SK-N-SH treated with all-trans-retinoic acid at 6 μM for 48 hours (cell line): ENCODE measurements around the gene PDGFC.

Source experiments
- ARNTL ChIP-seq: fragments of 450-650 bp; formaldehyde crosslinking; IDR thresholded peaks from 2 replicates; pipeline ENCODE4 v1.5.0; 2020; ENCODE audit warnings: low read depth, mild to moderate bottlenecking, moderate library complexity, borderline replicate concordance
- ISL1 ChIP-seq: fragments of 250-450 bp; sonication (Bioruptor Pico); IDR thresholded peaks from 2 replicates; pipeline ENCODE4 v2.1.2; 2022; ENCODE audit warnings: mild to moderate bottlenecking, moderate library complexity
- SNAI2 ChIP-seq: fragments of 250-450 bp; sonication (Bioruptor Pico); IDR thresholded peaks from 2 replicates; pipeline ENCODE4 v1.5.0; 2020; ENCODE audit warnings: mild to moderate bottlenecking, moderate library complexity
- TOX ChIP-seq: fragments of 250-450 bp; sonication (Bioruptor Pico); IDR thresholded peaks from 2 replicates; pipeline ENCODE4 v1.8.0; 2021; ENCODE audit warnings: mild to moderate bottlenecking, moderate library complexity, borderline replicate concordance
- ZC3H10 ChIP-seq: fragments of 250-450 bp; sonication (Bioruptor Pico); IDR thresholded peaks from 2 replicates; pipeline ENCODE4 v1.5.1; 2021; ENCODE audit warnings: mild to moderate bottlenecking, moderate library complexity
- ZFP3 ChIP-seq: fragments of 250-450 bp; sonication (Bioruptor Pico); IDR thresholded peaks from 2 replicates; pipeline ENCODE4 v1.5.0; 2020; ENCODE audit warnings: mild to moderate bottlenecking, moderate library complexity
- ZFP30 ChIP-seq: fragments of 450-650 bp; formaldehyde crosslinking; IDR thresholded peaks from 2 replicates; pipeline ENCODE4 v1.5.0; 2022; ENCODE audit warnings: mild to moderate bottlenecking, moderate library complexity
- TF ChIP-seq, protein P1 (sequence below): fragments of 250-450 bp; sonication (Bioruptor Pico); IDR thresholded peaks from 2 replicates; pipeline ENCODE4 v1.5.0; 2020; ENCODE audit warnings: mild to moderate bottlenecking, moderate library complexity
- TF ChIP-seq, protein P2 (sequence below): fragments of 250-450 bp; sonication (Bioruptor Pico); IDR thresholded peaks from 2 replicates; pipeline ENCODE4 v1.5.1; 2020; ENCODE audit warnings: low read depth, mild to moderate bottlenecking, moderate library complexity

DNA sequence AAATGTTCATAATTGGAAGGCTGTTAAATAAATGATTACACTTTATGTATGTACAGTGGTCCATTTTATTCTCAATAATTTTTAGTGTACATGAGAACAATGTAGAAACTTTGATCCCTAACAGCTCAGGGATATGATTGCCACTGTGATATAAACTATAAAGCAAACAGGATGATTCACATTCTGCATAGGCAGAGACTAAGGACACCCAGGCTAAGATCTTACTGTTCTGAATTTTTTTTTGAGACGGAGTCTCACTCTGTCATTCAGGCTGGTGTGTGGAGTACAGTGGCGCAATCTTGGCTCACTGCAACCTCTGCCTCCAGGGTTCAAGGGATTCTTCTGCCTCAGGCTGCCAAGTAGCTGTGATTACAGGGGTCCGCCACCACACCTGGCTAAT is 186.6 kb downstream of the PDGFC start:
- TF ChIP-seq, protein P1, sequence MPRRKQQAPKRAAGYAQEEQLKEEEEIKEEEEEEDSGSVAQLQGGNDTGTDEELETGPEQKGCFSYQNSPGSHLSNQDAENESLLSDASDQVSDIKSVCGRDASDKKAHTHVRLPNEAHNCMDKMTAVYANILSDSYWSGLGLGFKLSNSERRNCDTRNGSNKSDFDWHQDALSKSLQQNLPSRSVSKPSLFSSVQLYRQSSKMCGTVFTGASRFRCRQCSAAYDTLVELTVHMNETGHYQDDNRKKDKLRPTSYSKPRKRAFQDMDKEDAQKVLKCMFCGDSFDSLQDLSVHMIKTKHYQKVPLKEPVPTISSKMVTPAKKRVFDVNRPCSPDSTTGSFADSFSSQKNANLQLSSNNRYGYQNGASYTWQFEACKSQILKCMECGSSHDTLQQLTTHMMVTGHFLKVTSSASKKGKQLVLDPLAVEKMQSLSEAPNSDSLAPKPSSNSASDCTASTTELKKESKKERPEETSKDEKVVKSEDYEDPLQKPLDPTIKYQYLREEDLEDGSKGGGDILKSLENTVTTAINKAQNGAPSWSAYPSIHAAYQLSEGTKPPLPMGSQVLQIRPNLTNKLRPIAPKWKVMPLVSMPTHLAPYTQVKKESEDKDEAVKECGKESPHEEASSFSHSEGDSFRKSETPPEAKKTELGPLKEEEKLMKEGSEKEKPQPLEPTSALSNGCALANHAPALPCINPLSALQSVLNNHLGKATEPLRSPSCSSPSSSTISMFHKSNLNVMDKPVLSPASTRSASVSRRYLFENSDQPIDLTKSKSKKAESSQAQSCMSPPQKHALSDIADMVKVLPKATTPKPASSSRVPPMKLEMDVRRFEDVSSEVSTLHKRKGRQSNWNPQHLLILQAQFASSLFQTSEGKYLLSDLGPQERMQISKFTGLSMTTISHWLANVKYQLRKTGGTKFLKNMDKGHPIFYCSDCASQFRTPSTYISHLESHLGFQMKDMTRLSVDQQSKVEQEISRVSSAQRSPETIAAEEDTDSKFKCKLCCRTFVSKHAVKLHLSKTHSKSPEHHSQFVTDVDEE (CRISPR knock-in tag): no peak
- no peak for TF ChIP-seq ZFP30 (CRISPR knock-in tag)
- no peak for TF ChIP-seq SNAI2 (CRISPR knock-in tag)
- no peak for TF ChIP-seq ISL1 (CRISPR knock-in tag)
- no peak for TF ChIP-seq ZC3H10 (CRISPR knock-in tag)
- no peak for TF ChIP-seq ZFP3 (CRISPR knock-in tag)
- TF ChIP-seq, protein P2, sequence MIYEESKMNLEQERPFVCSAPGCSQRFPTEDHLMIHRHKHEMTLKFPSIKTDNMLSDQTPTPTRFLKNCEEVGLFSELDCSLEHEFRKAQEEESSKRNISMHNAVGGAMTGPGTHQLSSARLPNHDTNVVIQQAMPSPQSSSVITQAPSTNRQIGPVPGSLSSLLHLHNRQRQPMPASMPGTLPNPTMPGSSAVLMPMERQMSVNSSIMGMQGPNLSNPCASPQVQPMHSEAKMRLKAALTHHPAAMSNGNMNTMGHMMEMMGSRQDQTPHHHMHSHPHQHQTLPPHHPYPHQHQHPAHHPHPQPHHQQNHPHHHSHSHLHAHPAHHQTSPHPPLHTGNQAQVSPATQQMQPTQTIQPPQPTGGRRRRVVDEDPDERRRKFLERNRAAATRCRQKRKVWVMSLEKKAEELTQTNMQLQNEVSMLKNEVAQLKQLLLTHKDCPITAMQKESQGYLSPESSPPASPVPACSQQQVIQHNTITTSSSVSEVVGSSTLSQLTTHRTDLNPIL (CRISPR knock-in tag): no peak
- no peak for TF ChIP-seq ARNTL (CRISPR knock-in tag)
- TF ChIP-seq TOX (CRISPR knock-in tag): no peak
